Prostate gland (tissue), 2 donors: Measurements from ENCODE around the gene HMGXB3. TPM values are rescaled to one million over a fixed set of nuclear protein-coding genes. Genes with fewer than 3 reads are reported as not detected.

ENCODE experiments used
- DNase-seq: peaks from one replicate; pipeline ENCODE4 v3.0.0-alpha.2; 2019; ENCODE audit warnings: low spot score
- H3K27ac ChIP-seq, 2 donors: fragments of 200-600 bp; sonication (generic); 2 replicates each; pipeline ENCODE4 v1.5.1; 2017 to 2019
- H3K27me3 ChIP-seq: fragments of 200-600 bp; sonication (generic); replicated peaks from 2 replicates; pipeline ENCODE4 v1.5.1; 2019; ENCODE audit not compliant: insufficient read depth
- H3K36me3 ChIP-seq, 2 donors: fragments of 200-600 bp; sonication (generic); 1 replicate in 1 of 2; 2 replicates in 1 of 2; pipeline versions ENCODE4 v1.5.1 to v1.8.1; 2017 to 2019
- H3K4me1 ChIP-seq: fragments of 200-600 bp; sonication (generic); replicated peaks from 2 replicates; pipeline ENCODE4 v1.5.1; 2019
- H3K4me3 ChIP-seq, 2 donors: fragments of 200-600 bp; sonication (generic); 2 replicates each; pipeline ENCODE4 v1.5.1; 2017 to 2019
- H3K9me3 ChIP-seq: fragments of 200-600 bp; sonication (generic); 2 replicates; pipeline ENCODE4 v1.5.1; 2017
- POLR2A ChIP-seq: fragments of 450-650 bp; IDR thresholded peaks from one replicate; pipeline ENCODE4 v1.6.1; 2016; ENCODE audit warnings: antibody characterized with exemption, mild to moderate bottlenecking
- POLR2AphosphoS5 ChIP-seq: sonication (generic); formaldehyde crosslinking; IDR thresholded peaks from one replicate; pipeline ENCODE4 v1.6.1; 2017; ENCODE audit warnings: antibody characterized with exemption
- WGBS: methylation state at CpG from one replicate; pipeline ENCODE4 v1.1.5; 2018; 5-methylcytosine and 5-hydroxymethylcytosine counted together
- intact Hi-C: fragments of 100-400 bp; cut with DNase I; formaldehyde crosslinking; loops from one replicate; pipeline ENCODE4 v1.14.2; 2022
- total RNA-seq, 2 donors: library from RNA; depleted of rRNA; stranded (reverse); fragments of >200 nt; gene quantifications; one replicate each; pipeline ENCODE4 v1.1.0, GENCODE V29; 2016
- TF ChIP-seq, protein P1 (sequence below), 4 experiments: fragments of 200-600 bp in 2 of 4; fragments of 450-650 bp in 2 of 4; sonication (generic) in 2 of 4; IDR thresholded peaks; 1 replicate in 3 of 4; 2 replicates in 1 of 4; pipeline ENCODE4 v1.5.1; 2016 to 2019; ENCODE audit warnings: antibody characterized with exemption in 4 of 4, mild to moderate bottlenecking in 2 of 4, moderate library complexity in 2 of 4

HMGXB3 gene
- total RNA-seq, 2 donors from 2014 or later: 49.6 to 64.2 TPM

DNA sequence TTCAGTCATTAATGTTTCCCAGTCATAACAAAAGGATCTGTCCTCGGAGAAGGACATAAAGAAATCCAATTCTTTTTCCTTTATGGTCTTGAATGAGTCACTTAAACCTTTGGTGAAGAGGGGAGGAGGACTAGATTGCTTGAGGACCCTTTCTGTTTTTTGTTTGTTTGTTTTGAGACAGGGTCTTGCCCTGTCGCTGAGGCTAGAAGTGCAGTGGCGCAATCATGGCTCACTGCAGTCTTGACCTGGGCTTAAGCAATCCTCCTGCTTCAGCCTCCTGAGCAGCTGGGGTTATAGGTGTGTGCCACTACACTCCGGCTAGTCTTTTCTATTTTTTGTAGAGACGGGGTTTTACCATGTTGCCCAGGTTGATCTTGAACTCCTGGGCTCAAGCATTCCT is 12.4 kb upstream of the HMGXB3 start:
- Histone ChIP-seq H3K9me3 (no peaks in the 10 kb centered on the region), H3K27me3 (no peaks in the 10 kb centered on the region), H3K4me1 (no peaks in the 10 kb centered on the region), H3K27ac (no peak overlapping the region), H3K4me3 (no peak overlapping the region), H3K36me3 (no peaks in the 10 kb centered on the region)
- DNase-seq: no peak
- intact Hi-C loops: no loop called here
- no peak for TF ChIP-seq POLR2AphosphoS5
- TF ChIP-seq, protein P1, sequence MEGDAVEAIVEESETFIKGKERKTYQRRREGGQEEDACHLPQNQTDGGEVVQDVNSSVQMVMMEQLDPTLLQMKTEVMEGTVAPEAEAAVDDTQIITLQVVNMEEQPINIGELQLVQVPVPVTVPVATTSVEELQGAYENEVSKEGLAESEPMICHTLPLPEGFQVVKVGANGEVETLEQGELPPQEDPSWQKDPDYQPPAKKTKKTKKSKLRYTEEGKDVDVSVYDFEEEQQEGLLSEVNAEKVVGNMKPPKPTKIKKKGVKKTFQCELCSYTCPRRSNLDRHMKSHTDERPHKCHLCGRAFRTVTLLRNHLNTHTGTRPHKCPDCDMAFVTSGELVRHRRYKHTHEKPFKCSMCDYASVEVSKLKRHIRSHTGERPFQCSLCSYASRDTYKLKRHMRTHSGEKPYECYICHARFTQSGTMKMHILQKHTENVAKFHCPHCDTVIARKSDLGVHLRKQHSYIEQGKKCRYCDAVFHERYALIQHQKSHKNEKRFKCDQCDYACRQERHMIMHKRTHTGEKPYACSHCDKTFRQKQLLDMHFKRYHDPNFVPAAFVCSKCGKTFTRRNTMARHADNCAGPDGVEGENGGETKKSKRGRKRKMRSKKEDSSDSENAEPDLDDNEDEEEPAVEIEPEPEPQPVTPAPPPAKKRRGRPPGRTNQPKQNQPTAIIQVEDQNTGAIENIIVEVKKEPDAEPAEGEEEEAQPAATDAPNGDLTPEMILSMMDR (IDR thresholded peaks at IDR 0.05): no peak
- WGBS: 89% methylated on average over 5 of the region's 5 CpGs

DNA sequence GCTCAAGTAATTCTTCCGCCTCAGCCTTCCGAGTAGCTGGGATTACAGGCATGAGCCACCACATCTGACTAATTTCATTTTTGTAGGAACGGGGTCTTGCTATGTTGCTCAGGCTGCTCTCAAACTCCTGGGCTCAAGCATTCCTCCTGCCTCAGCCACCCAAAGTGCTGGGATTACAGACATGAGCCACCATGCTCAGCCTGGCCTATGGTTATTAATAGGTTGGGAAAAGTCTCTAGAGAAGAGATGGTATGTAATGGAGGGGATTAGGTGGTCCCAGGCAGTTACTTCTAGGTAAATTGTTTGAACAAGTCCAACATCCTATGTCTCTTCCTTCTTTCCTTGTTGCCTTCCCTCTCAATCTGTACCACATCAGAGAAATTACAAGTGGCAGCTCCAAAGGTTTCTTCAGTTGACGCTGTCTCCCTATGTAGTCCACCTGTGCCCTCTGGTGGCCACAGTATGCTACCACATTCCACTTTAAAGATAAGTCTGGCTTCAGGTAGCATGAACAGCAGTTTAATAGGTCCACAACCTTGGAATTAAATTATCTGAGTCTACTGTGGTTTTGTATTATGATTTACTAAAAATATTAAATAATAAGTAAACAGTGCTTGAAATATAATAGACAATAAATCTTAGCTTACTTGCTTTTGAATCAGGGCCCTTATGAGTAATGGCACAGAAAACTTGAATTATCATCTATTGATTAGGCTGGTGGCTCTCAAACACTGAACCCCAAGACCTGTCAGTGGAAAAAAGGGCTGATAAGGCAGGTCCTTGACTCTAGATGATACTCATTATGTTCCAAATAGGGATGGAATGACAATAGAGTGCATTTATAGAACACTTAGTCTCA is 9.8 kb upstream of the HMGXB3 start:
- no peak overlapping the region for H3K4me3 ChIP-seq
- H3K27me3 ChIP-seq: no peaks in the 10 kb centered on the region
- H3K9me3 ChIP-seq: no peaks in the 10 kb centered on the region
- DNase-seq: peak; percentile 84
- H3K4me1 ChIP-seq: peaks cover 9% of the 10 kb centered on the region
- 68% methylated on average over 4 of the region's 4 CpGs for WGBS
- intact Hi-C loops: loop anchor here (2.0 to 5.0 kb wide), 2 partner anchors 156 to 353 kb away; no protein-coding TSS in a partner anchor
- no peaks in the 10 kb centered on the region for H3K36me3 ChIP-seq
- H3K27ac ChIP-seq: peak overlapping the region in 1 of 2 donors; percentile 8
- no peak for TF ChIP-seq POLR2A
- TF ChIP-seq, protein P1 (IDR thresholded peaks at IDR 0.05): peak; percentile 80 to 96 (median 91)
- peak; percentile 64 for TF ChIP-seq POLR2AphosphoS5

DNA sequence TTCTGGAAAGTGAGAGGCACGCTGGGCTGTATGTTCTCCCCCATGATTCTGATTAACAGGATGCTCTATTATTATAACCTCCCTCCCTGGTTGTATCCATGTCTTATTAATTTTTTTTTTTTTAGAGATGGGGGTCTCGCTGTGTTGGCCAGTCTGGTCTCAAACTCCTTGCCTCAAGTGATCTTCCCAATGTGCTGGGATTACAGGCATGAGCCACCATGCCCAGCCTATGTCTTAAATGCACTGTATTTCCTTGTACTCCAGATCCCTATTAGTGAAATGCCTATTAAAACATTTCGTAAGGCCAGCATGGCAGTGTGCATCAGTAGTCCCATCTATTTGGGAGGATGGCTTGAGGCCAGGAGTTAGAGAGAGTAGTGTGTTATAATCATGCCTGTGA is 7.1 kb upstream of the HMGXB3 start:
- no peaks in the 10 kb centered on the region for H3K27me3 ChIP-seq
- H3K4me3 ChIP-seq: no peak overlapping the region
- DNase-seq: no peak
- TF ChIP-seq, protein P1 (IDR thresholded peaks at IDR 0.05): no peak
- TF ChIP-seq POLR2AphosphoS5: no peak
- no peak for TF ChIP-seq POLR2A
- no peaks in the 10 kb centered on the region for H3K9me3 ChIP-seq
- peak overlapping the region in 1 of 2 donors; percentile 95 for H3K27ac ChIP-seq
- no peaks in the 10 kb centered on the region for H3K36me3 ChIP-seq
- intact Hi-C loops: loop anchor here (5.0 kb wide), 1 partner anchor 356 kb away; no protein-coding TSS in a partner anchor
- peaks cover 20% of the 10 kb centered on the region for H3K4me1 ChIP-seq
- 88% methylated on average over 3 of the region's 3 CpGs for WGBS

DNA sequence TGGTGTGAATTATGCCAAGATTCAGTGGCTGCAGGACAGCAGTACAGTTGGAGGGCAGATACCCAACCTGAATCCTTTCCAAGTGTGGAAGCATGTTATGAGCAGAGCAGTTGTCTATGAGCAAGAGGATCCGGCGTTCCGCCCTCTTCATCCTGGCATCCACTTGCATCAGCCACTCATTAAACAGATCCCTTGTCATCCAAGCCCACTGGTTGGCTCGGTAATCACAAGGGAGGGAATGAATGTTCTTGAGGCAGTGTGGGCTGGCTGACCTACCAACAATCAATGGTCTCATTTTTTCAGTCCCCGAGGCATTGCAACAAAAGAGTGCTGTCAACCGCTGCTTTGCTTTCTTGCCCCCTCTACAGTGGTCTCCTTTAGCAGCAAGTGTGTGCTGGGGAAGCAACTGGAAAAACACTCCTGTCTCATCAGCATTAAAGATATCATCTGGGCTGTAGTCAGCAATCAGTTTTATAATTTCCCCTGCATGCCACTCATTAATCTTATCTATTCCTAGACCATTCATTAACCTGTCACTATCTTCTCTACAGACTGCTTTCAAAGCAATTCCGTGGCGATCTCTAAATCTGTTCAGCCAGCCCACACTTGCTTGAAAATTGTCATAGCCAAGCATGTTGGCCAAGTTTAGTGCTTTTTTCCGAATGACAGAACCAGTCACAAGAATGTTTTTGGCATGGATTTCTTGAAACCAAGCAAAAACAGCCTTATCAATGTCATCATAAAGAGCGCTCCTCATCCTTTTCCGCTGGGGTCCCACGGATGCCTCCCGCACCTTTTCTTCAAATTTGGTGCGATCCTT is 4.9 kb upstream of the HMGXB3 start:
- Histone ChIP-seq H3K9me3 (no peaks in the 10 kb centered on the region), H3K4me1 (peaks cover 29% of the 10 kb centered on the region), H3K36me3 (no peaks in the 10 kb centered on the region), H3K27ac (peak overlapping the region; percentile 67 to 95), H3K27me3 (no peaks in the 10 kb centered on the region), H3K4me3 (peak overlapping the region in 1 of 2 donors; percentile 19)
- 37% methylated on average over 14 of the region's 14 CpGs for WGBS
- intact Hi-C loops: no loop called here
- TF ChIP-seq POLR2AphosphoS5 (peak; percentile 33), POLR2A (no peak)
- TF ChIP-seq, protein P1 (IDR thresholded peaks at IDR 0.05): no peak
- peak; percentile 60 for DNase-seq
